ENCODE results near the gene KDM6B.

KDM6B gene

GRCh38 chr17:7841396-7841914 is 7.4 kb downstream of the KDM6B start:
- ATAC-seq, result peak; percentile 48
- peak; percentile 93 for DNase-seq

- ATAC-seq (peak; percentile 7), DNase-seq (peak; percentile 91)
Measured at GRCh38 chr17:7841915-7842379, 7.9 kb downstream of the KDM6B start.

GRCh38 chr17:7842380-7843256 is 8.6 kb downstream of the KDM6B start:
- ATAC-seq (peak; percentile 44), DNase-seq (peak; percentile 95)

GRCh38 chr17:7843257-7843535 is 9.2 kb downstream of the KDM6B start:
- ATAC-seq (peak; percentile 0), DNase-seq (peak; percentile 73)

- DNase-seq (peak; percentile 92), ATAC-seq (peak; percentile 26)
Measured at GRCh38 chr17:7843536-7844291, 9.7 kb downstream of the KDM6B start.

GRCh38 chr17:7844292-7845154 is 10.5 kb downstream of the KDM6B start:
- DNase-seq, result peak; percentile 90
- peak; percentile 47 for ATAC-seq

GRCh38 chr17:7845359-7846062 is 11.5 kb downstream of the KDM6B start:
- ATAC-seq, result no peak
- DNase-seq, result no peak

- DNase-seq (no peak), ATAC-seq (no peak)
Measured at GRCh38 chr17:7846063-7846735, 12.2 kb downstream of the KDM6B start.

- no peak for DNase-seq
Measured at GRCh38 chr17:7846765-7847661, 13.0 kb downstream of the KDM6B start.

GRCh38 chr17:7848131-7848579 is 14.1 kb downstream of the KDM6B start:
- ATAC-seq (no peak), DNase-seq (no peak)

More at GRCh38 chr17:7846765-7847661, 13.0 kb downstream of the KDM6B start:
- no peak for ATAC-seq

GRCh38 chr17:7848739-7849129 is 14.7 kb downstream of the KDM6B start:
- DNase-seq (no peak), ATAC-seq (no peak)

GRCh38 chr17:7849130-7849750 is 15.2 kb downstream of the KDM6B start:
- DNase-seq (no peak), ATAC-seq (no peak)

- DNase-seq, result no peak
- ATAC-seq, result no peak
Measured at GRCh38 chr17:7849751-7850504, 15.9 kb downstream of the KDM6B start.

- DNase-seq (no peak), ATAC-seq (no peak)
Measured at GRCh38 chr17:7850701-7851437, 16.9 kb downstream of the KDM6B start.

- ATAC-seq (peak; percentile 83), DNase-seq (peak; percentile 96)
Measured at GRCh38 chr17:7851438-7852261, 17.6 kb downstream of the KDM6B start.

GRCh38 chr17:7852262-7852670 is 18.2 kb downstream of the KDM6B start:
- ATAC-seq (no peak), DNase-seq (no peak)
